ENCODE results near the gene PTPRN2.

PTPRN2 gene

DNA sequence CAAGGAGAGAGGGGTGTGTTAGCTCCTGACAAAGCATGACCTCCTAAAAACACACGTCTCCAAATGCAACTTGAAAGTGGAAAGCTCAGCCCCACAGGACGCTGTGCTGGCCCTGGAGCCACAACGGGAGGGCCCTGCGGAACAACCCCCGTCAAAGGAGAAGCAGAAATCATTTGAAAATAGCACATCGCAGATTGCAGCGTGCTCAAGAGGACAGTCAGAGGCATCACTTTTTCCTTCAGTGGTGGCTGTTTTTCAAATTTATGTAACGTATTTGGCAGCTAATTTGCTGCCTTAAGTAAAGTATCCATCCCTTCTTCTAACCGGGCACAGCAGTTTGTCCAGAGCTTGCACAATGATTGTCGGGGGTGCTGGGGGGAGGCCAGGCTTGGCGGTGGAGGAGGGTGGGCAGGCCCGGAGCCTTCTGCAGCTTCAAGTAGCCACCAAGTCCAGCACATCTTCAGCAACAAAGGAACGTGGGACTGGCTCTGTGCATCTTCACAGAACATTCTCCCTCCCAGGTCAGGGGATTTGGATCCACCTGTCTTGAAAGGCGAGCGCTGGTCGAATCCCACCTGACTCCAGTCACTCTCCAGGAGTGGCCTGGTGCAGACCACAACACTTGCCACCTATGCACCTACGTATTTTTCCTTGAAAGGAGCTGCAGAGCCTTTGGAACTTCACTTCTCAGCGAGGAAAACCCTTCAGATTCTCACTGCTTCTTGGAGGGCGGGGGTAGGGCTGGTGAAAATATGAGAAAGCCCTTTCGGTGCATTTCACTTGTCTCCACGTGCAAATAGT lies 904.5 kb downstream of the PTPRN2 start:
- no peak for DNase-seq (ENCODE audit: low spot score)
- in situ Hi-C loops (cut with MboI; ENCODE audit: low sequenced_read_pairs, unreplicated experiment): no loop called here
- TF ChIP-seq, protein P1, sequence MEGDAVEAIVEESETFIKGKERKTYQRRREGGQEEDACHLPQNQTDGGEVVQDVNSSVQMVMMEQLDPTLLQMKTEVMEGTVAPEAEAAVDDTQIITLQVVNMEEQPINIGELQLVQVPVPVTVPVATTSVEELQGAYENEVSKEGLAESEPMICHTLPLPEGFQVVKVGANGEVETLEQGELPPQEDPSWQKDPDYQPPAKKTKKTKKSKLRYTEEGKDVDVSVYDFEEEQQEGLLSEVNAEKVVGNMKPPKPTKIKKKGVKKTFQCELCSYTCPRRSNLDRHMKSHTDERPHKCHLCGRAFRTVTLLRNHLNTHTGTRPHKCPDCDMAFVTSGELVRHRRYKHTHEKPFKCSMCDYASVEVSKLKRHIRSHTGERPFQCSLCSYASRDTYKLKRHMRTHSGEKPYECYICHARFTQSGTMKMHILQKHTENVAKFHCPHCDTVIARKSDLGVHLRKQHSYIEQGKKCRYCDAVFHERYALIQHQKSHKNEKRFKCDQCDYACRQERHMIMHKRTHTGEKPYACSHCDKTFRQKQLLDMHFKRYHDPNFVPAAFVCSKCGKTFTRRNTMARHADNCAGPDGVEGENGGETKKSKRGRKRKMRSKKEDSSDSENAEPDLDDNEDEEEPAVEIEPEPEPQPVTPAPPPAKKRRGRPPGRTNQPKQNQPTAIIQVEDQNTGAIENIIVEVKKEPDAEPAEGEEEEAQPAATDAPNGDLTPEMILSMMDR (IDR thresholded peaks at IDR 0.05; ENCODE audit: borderline replicate concordance, control extremely low read depth, extremely low read depth, insufficient read depth, missing control alignments): no peak

DNA sequence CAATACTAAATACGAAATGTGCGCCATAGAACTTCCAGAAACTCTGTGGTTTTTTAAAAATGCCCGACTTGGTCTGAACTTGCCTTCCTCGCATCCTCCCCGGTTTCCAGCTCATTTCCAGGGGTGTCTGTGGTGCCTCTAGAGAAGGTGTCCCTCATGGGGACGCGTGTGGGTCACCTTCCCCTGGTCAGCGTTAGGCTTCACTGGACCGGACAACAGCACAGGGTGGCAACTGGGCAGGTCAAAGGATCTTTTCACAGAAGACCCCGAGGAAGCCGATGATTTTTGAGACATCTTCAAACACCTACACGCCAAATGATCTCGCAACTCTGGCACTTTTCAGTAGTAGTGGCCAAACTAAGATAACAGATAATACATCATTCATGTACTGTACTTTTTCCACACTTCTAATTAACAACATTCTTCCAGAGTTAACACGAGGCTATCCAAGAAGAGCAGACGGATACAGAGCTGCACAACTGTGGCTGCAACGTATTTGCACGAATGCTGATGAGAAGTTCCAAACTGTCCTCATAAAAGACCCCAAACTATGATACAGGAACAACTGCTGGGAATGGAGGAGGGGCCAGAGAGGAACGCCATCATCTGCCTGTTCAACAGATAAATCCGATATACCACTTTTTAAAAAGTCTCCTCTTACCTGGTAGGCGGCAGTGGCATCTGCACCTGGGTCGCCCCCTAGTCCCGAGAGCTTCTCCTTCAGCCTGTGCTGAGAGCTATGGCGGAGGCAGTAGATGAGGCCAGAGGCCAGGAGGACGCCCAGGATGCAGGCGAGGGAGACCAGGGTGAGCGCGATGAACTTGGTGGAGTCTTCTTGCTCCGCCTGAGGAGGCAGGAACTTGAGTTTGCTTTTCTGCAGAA lies 905.3 kb downstream of the PTPRN2 start:
- TF ChIP-seq, protein P1 (IDR thresholded peaks at IDR 0.05; ENCODE audit: borderline replicate concordance, control extremely low read depth, extremely low read depth, insufficient read depth, missing control alignments): no peak
- no peak for DNase-seq (ENCODE audit: low spot score)
- in situ Hi-C loops (cut with MboI; ENCODE audit: low sequenced_read_pairs, unreplicated experiment): no loop called here

- TF ChIP-seq, protein P1 (IDR thresholded peaks at IDR 0.05; ENCODE audit: borderline replicate concordance, control extremely low read depth, extremely low read depth, insufficient read depth, missing control alignments): no peak
- in situ Hi-C loops (cut with MboI; ENCODE audit: low sequenced_read_pairs, unreplicated experiment): no loop called here
- DNase-seq (ENCODE audit: low spot score): no peak
Observed at GRCh38 chr7:157679607-157680006, 908.0 kb downstream of the PTPRN2 start.

- TF ChIP-seq, protein P1 (IDR thresholded peaks at IDR 0.05; ENCODE audit: borderline replicate concordance, control extremely low read depth, extremely low read depth, insufficient read depth, missing control alignments): no peak
- in situ Hi-C loops (cut with MboI; ENCODE audit: low sequenced_read_pairs, unreplicated experiment): no loop called here
- DNase-seq (ENCODE audit: low spot score): no peak
Observed at GRCh38 chr7:157678501-157678900, 909.1 kb downstream of the PTPRN2 start.

- in situ Hi-C loops (cut with MboI; ENCODE audit: low sequenced_read_pairs, unreplicated experiment): no loop called here
- TF ChIP-seq, protein P1 (IDR thresholded peaks at IDR 0.05; ENCODE audit: borderline replicate concordance, control extremely low read depth, extremely low read depth, insufficient read depth, missing control alignments): no peak
Observed at GRCh38 chr7:157676456-157677255, 911.0 kb downstream of the PTPRN2 start.

DNA sequence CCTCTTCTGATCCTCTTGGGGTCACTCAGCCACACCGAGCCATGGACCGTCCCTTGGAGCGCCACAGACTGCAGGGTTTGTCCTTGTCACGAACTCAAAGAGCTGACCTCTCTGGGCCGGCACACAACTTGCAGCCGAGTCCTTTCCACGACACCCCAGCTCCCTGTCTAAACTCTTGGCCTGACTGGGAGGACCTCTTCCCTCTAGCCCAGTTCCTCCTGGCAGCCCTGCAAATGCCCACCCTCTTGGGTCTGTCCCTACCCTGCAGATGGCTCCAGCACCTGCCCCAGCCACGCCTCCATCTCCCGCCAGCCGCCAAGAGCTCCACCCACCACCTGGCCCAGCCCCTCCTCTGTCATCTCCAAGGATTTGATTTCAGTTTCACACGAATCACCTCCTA lies 911.6 kb downstream of the PTPRN2 start:
- in situ Hi-C loops (cut with MboI; ENCODE audit: low sequenced_read_pairs, unreplicated experiment): no loop called here
- no peak for DNase-seq (ENCODE audit: low spot score)
- TF ChIP-seq, protein P1 (IDR thresholded peaks at IDR 0.05; ENCODE audit: borderline replicate concordance, control extremely low read depth, extremely low read depth, insufficient read depth, missing control alignments): no peak

More at GRCh38 chr7:157676456-157677255, 911.0 kb downstream of the PTPRN2 start:
- DNase-seq (ENCODE audit: low spot score): no peak
